GM19372 (cell line): Measurements from ENCODE around the gene RELN.
"Not testable (repeated sequence)": the region's sequence is repeated elsewhere in the genome, so short reads cannot be mapped to it uniquely, and the experiment has no call there.

ENCODE experiments used
- ATAC-seq: cut with Tn5 transposase; IDR thresholded peaks from one replicate; pipeline ENCODE4 v1.9.1; 2021; ENCODE audit warnings: mild to moderate bottlenecking, low read depth, moderate library complexity; ENCODE audit not compliant: unreplicated experiment

Gene RELN

DNA sequence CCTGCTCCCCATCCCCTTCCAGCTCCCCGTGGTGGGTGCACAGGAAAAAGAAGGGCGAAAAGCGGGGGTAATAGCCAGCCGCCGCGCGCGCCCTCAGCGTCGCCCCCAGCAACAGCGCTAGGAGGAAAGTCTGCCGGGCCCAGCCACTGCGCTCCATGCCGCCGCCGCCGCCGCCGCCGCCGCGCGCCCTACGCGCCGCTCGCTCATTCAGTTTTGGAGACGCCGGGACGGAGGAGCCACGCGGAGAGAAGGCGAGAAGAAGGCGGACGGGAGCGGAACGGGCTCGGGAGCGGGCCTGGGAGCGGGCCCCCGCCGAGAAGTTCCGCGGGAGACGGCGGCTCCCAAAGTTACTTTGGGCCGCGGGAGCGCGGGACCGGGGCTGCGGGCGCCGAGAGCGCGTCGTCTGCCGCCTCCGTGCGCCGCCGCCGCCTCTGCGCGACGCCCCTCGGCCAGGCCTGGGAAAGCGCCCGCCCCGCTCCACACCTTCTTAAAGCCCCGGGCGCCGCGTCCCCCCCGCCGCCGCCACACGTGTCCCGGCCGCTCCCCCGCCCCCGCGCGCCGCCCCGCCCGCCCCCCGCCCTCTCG lies at the start of gene RELN:
RELN (minus strand) TSS at position 459 of the 585 bp plus-strand sequence; CDS start at position 157, 302 bp downstream.
- ATAC-seq = no peak

- no peak for ATAC-seq
These were observed 48.7 kb upstream of the RELN start for GRCh38 chr7:104038136-104038535.

- ATAC-seq = not testable (repeated sequence)
These were observed 47.4 kb upstream of the RELN start for GRCh38 chr7:104036889-104037288.

- no peak for ATAC-seq
These were observed 45.9 kb upstream of the RELN start for GRCh38 chr7:104035351-104035750.

- no peak for ATAC-seq
These were observed 45.2 kb upstream of the RELN start for GRCh38 chr7:104034679-104035078.

DNA sequence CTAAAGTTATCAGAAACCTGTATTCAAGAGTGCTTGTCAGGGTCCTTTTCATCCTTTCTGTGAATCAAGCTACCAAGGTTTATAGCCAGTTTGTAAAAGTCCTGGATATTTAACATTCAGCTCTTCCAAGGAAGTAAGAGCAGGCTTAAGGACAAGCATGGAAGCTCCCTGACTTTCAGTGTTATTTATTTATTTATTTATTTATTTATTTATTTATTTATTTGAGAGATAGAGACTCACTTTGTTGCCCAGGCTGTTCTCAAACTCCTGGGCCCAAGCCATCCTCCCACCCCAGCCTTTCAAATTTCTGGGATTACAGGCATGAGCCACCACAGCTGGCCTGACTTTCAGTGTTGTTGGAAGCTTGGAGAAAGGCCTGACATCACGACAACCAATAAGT lies 44.4 kb upstream of the RELN start:
- ATAC-seq = no peak

DNA sequence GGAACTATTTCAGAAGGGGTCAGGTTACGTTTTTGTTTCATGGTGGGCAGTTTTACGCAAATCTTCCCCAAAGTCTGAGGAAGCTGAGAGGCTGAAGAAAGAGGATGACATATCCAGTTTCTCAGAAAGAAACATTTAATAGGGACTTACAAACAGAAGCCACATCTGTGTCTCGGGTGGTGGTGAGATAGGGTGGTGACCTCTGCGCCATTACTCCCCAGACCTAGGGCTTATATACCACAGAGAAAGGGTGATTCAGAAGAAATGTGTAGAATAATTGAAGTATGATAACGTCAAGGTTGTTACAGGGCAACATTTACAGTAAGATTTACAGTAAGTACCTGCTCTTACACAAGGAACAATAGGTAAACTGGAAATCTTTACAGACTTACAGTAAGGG lies 43.0 kb upstream of the RELN start:
- ATAC-seq = no peak

DNA sequence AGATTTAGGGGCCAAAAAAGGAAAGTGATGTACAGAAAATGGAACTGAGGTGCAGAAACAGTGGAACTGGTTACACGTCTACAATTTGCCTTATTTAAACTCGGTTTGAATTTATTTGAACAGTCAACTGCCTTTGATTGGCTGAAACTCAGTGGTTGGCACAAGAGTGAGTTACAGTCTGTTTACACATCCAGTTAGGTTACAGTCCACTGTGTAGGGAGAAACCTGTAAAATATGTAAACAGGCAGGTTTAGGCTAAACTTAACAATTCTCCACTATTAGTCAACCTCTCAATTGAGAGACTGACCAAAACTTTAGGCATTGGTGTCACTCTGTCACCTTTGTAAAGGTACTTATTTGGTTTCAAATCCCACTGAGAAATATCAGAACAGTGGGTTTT lies 40.3 kb upstream of the RELN start:
- no peak for ATAC-seq

DNA sequence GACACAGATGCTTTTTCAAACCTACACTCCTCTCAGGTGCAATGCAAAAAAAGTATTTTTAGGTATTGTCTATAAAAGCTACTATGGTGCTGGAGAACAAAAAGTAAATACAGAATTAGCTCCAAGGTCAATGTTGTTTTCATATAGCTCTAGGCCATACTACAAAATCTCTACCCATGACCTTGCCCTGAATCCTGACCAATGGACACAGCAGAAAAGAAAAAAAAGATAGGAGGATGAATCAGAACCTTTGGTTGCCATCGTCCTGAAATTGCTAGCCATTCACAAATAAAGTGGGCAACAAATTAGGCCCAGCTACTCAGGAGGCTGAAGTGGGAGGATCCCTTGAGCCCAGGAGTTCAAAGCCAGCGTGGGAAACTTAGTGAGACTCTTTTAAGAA lies 35.2 kb upstream of the RELN start:
- no peak for ATAC-seq

DNA sequence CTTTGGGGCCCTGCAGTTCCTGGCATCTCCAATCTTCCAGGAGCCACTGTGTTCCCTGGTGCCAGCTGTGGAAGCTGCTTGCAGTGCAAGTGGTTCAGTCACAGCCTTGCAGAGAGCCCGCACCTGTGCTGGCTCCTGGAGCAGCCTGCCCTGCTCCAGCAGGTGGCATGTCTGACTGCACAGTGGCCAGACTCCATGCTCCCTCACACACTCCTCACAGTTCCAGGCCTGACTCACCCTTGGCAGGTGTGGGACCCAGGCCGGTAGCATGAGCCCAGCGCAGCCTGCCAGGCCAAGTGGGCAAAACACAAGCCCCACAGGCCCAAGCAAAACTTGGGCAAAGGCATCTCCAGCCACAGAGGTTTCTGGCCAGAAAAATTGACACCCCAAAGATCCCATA lies 33.6 kb upstream of the RELN start:
- ATAC-seq = no peak

GRCh38 chr7:104018425-104018824 lies 29.0 kb upstream of the RELN start:
- no peak for ATAC-seq

GRCh38 chr7:104017001-104017400 lies 27.5 kb upstream of the RELN start:
- ATAC-seq = no peak

DNA sequence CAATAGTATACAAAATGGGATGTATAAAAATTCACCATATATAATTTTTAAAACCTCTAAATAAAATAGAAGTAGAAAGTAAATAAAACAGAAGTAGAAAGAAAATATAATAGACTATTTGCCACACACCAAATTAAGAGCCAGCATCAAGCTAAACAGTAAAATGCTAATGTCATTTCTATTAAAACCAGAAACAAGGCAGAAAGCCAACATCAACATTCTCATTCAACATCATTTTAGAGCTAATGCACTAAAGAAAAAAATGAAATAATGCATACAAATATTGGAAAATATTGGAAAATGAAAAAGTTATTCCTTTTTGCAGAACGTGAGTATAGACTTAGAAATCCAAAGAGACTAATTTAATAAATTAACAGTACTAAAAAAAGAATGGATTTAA lies 23.4 kb upstream of the RELN start:
- ATAC-seq = no peak

GRCh38 chr7:104011829-104012228 lies 22.4 kb upstream of the RELN start:
- no peak for ATAC-seq

DNA sequence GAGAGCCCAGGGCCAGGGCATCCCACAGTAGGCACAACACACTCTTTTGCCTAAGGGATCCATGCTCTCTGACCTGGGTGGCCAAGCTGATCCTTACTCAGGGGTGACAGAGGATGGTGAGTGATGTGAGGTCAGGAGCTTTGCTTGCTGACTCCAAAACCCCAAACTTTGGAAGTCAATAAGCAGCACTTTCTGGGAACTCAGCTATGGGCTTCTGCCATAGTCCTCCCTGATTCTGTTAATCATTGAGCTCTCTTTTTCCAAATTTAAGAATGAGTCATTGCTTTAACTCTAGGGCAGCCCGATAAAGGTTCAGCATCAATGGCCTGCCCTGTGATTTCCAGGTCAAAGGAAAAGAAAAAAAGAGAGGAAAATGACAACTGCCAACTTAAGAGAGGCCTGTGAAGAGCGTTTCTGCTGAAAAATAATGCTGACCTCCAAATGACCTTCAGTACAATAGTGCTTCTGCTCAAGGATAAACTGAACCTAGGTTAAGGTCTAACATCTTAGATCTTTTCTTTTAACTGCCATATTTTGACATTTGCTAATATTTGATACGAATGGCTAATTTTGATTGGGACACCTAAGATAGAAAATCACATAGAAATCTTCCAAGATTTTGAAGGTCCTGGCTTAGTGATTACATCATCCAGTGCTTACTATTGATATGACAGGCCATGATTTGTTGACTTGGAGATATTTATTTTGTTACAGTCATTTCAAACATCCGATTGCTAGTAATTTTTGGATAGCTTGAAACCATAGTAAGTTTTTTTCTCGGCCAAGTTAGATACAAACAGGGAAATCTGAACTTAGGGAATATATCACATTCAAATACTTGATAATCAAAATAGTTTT lies 20.8 kb upstream of the RELN start:
- ATAC-seq = no peak

GRCh38 chr7:104008107-104008506 lies 18.6 kb upstream of the RELN start:
- no peak for ATAC-seq

- ATAC-seq = no peak
These were observed 18.2 kb upstream of the RELN start for GRCh38 chr7:104007614-104008013.

DNA sequence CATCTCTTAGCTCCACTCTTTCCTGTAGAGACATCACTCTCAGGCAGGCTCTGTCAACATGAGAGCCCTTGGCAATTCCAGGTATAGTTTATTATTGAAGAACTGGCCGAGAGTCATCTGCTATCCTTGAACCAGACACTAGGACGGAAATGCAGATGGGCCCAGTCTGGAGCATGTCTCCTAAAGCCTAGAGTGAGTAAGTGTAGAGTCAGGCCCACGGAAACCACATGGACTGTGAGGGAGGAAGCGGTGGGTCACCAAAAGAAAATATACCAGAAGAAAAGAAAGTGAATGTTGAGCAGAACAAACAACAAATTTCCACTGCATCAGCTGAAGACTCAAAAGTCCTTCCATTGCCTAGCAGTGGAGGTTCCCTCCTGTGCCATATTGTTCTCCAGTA lies 15.7 kb upstream of the RELN start:
- no peak for ATAC-seq

DNA sequence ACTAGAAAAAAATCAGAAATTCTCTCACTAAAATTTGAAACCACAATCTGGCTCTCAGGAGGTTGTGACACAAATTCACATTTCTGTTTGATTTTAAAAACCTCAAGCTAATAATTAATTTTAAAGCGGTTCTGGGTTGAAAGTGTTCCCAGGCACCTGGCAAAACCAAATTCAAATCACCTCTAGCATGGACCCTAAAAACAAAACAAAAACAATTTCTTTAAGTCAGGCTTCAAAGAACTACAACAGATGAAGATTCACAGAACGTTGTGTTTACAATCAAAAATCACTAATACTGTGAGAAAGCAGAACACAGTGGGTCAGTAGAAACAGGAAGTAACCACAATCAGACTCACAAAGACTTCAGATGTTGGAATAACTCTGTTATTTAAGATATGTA lies 7.2 kb upstream of the RELN start:
- ATAC-seq = peak; percentile 82

- no peak for ATAC-seq
These were observed 6.6 kb upstream of the RELN start for GRCh38 chr7:103996017-103996551.

DNA sequence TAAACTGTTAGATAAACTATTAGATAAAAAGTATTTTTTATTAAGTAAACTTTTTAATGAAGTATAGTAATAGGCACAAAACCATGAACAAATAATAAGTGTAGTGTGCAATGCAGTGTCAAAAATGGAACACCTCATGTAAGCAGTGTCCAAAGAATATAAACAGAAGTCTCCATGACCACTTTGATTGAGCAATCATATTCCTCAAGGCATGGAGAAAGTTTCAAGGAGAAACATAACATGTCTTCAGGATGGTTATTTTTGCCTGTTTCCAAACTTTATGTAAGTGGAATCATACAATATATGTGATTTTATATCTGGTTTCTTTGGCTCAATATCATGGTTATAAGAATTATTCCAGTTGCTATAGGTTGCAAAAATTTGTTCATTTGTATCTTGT lies 6.1 kb upstream of the RELN start:
- ATAC-seq = no peak

- ATAC-seq = no peak
These were observed 4.1 kb upstream of the RELN start for GRCh38 chr7:103993551-103993950.
